IPS-NIHi7 (cell line): ENCODE measurements around the gene LYAR.
A peak's percentile ranks its signal among the peaks of the same experiment; 100 is the strongest.

Experiments
- DNase-seq: peaks from one replicate; pipeline ENCODE4 v3.0.0; 2012; ENCODE audit warnings: mixed read lengths; ENCODE audit errors: extremely low spot score

The LYAR gene, protein sequence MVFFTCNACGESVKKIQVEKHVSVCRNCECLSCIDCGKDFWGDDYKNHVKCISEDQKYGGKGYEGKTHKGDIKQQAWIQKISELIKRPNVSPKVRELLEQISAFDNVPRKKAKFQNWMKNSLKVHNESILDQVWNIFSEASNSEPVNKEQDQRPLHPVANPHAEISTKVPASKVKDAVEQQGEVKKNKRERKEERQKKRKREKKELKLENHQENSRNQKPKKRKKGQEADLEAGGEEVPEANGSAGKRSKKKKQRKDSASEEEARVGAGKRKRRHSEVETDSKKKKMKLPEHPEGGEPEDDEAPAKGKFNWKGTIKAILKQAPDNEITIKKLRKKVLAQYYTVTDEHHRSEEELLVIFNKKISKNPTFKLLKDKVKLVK

DNA sequence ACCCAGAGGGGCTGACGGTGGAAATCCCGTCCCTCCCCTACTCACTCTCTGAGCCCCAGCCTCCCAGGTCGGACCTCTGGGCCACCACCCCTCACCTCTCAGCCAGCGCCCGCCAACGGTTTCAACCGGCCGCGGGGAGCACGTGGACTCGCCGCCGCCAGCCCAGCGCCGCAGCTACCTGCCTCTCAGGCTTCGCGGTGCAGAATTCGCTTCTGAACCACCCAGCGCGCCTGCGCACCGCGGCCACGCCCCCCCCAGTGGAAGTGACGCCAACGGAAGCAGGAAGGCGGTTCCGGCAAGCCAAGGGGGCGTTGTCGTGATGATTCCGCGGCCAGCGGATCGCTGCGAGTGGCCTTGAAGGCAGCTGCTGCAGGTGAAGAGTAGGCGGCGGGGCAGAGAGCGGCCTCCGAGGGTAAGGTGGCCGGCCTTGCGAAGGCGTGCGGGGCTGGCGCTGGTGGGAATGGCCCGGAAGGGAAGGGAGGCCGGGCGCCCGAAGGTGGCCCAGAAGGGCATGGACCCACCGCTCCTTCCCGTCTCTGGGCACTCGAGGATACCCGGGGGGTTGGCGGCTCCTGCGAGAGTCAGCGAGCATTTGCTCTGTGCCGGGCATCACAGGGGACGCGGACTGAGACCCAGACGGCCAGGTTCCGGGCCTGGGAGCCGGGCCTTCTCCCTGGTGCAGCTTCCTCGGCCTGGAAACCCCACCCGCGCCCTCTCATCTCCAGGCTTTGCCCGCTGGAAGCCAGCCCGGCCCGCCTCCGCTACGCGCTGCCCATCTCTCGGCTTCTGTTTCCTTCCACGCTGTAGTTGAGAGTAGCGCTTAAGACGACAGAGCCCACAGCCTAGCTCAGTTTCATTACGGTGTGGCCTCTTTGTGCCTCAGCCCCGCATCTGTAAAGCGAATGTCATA is at the start of gene LYAR, which contains the start of gene ZBTB49:
Gene LYAR, minus strand, starts transcription at position 214 of the 910 bp plus-strand sequence. CDS start 6,412 bp downstream, outside the sequence.
Gene ZBTB49, plus strand, starts transcription at position 311 of the 910 bp plus-strand sequence. CDS start 9,695 bp downstream, outside the sequence.
- DNase-seq = peak; percentile 99

DNA sequence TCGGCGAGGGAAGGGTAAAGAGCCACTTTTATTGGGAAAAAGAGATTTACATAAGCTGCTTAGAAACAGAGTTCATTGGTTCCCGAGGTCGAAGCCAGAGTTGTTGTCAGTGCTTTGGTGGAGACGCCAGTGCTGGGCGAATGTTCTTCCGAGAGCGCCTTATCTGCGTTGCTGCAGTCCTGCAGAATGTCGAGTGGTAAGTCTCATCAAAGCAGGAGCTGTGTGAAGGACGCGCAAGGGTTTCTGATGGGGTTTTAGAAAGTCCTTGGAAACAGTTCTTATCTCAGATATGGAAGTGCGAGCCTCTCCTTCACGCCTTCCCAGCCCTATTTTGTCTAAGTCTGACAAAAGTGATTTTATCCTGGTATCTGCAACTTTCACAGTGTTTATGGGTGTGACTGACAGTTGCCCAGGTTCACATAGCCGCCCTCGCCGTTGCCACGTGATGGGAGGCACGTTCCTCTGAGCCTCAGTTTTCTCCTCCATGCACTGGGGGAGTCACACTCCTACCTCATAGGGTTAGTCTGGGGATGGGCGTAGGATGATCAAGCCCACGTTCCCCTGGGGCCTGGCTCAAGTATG is 49.6 kb upstream of the LYAR start:
- DNase-seq = no peak

DNA sequence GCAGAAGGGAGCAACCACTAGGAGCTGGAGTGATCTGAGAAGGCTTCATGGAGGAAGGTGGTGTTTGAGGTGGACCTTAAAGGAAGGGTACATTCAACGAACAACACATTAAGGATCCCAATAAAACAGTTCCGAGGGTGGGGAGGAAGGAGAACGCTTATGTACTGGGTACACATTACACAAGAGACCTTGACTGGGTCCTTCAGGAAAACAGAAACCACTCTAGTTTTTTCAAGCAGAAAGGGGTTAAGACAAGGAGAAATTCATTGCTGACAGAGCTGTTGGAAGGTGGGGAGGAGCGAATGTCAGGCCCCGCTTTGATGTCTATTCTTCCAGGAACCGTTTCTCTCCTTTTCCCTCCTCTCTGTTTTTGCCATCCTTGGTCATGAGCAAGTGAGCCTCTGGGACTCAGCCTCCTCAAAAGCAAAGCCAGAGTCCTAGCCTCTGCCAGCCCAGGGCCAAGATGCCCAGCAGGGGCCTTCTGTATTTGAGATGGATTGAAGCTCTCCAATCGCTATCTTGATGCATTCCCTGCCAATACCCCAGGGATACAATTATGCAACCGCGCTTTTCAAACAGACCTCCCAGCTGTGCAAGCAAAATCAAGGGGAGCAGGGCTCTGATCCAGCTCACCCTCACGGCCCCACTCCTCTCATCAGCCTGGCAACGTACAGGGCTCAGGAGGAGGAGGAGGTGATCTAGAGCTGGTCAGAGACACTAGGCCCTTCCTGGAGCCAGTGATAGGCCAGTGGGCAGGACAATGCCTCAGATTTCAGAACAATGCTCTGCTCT is 48.5 kb upstream of the LYAR start:
- no peak for DNase-seq

DNA sequence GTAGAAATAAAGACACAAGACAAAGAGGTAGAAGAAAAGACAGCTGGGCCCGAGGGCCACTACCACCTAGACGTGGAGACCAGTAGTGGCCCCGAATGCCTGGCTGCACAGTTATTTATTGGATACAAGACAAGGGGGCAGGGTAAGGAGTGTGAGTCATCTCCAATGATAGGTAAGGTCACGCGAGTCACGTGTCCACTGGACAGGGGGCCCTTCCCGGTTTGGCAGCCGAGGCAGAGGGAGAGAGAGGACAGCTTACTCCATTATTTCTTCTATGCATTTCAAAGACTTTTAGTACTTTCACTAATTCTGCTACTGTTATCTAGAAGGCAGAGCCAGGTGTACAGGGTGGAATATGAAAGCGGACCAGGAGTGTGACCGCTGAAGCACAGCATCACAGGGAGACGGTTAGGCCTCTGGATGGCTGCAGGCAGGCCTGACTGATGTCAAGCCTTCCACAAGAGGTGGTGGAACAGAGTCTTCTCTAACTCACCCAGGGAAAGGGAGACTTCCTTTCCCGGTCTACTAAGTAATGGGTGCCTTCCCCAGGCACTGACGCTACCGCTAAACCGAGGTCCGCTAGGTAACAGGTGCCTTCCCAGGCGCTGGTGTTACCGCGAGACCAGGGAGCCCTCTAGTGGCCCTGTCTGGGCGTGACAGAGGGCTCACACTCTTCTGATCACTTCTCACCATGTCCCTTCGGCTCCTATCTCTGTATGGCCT is 45.0 kb upstream of the LYAR start:
- peak; percentile 57 for DNase-seq

DNA sequence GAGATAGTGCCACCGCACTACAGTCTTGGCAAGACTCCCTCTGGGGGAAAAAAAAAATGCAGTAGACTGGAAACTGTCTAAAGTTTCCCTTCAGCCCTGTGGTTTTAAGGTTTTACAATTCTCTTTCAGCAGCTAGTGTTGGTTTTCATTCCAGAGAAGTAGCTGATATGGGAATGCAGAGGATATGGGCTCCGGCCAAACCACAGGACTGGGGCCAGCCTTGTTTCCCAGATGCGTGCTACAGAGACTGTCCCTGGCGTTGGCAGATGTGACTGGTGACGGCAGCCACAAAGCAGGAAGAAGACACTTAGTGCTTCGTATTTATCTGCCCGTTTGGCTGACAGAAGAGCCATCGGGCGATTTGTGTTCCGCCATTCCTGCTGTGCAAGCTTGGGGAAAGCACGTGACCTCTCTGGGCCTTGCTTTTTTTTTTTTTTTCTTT is 43.3 kb upstream of the LYAR start:
- no peak for DNase-seq

DNA sequence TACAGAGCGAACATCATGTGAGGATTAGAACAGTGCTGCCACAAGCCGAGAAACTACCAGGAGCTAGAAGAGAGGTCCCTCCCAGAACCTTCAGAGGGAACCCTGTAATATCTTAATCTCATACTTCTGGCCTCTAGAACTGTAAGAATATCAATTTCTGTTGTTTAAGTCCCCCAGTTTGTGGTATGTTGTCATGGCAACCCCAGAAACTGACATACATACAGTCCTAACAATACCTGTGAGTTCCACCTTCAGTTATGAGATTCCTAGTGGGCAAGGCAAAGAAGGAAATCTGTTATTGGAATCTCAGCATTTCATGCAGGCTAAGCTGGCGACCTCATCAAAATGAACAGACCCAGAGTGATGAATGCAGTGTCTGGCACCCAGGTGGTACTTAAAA is 42.6 kb upstream of the LYAR start:
- DNase-seq = no peak

DNA sequence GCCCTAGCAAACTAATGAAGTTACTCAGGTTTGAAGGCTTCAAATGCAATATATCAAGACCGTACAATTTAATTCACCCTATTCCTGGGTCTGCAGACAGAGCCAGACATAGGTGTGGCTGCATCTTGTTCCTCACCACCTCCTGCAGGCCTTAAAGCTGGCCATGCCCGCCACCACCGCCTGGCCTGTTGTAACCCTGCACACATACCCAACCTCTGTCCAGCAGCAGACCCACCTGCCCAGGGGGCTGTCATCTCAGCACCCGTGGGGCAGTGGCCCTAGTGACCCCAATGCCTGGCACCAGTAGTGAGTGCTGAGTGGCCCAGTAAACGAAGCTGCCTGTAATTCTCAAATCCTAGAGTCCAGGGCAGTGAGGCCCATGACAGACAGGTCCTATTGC is 40.8 kb upstream of the LYAR start:
- no peak for DNase-seq

DNA sequence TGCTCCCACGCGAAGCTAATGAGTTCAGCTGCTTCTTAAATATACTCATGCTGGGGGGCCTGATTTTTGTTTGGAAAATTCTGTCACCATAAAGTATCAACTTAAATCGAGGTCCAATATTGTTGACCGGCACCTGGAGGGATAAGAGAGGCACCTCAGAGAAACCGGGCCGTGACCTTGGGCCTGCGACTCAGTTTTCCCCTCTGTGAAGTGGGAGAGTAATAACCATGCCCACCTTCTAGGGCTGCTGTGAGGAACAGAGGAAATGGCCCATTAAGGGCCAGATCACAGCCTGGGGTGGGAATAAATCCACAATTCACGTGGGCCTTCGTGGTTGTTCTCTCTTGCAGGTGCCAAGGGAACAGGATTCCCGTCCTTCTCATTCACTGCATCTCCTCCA is 39.5 kb upstream of the LYAR start:
- no peak for DNase-seq

DNA sequence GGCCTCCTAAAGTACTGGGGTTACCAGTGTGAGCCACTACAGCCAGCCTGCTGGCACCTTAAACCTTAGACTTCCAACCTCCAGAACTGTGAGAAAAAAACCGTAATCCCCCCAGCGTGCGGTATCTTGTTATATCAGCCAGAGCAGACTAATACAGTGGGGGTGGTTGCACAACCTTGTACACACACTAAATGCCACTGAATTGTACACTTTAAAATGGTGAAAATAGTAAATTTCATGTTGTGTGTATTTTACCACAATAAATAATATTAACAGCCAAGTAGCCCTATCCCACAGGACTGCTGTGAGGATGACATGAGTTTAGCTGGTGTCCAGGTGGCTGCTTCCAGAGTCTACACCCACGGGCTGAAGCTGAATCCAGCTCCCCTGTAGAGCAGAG is 38.9 kb upstream of the LYAR start:
- DNase-seq = no peak

DNA sequence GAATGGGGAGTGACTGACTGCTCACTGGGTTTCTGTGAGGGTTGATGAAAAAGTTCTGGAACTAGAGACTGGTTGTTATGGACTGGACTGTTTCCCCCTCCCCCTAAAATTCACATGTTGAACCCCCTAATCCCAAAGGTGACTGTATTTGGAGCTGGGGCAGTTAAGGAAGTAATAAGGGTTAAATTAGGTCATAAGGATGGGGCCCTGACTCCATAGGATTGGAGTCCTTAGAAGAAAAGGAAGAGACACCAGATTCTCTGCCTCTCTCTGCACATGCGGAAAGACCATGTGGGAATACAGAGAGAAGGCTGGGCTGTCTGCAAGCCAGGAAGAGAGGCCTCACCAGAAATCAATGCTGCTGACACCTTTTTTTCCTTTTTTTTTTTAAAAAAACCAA is 38.3 kb upstream of the LYAR start:
- no peak for DNase-seq

DNA sequence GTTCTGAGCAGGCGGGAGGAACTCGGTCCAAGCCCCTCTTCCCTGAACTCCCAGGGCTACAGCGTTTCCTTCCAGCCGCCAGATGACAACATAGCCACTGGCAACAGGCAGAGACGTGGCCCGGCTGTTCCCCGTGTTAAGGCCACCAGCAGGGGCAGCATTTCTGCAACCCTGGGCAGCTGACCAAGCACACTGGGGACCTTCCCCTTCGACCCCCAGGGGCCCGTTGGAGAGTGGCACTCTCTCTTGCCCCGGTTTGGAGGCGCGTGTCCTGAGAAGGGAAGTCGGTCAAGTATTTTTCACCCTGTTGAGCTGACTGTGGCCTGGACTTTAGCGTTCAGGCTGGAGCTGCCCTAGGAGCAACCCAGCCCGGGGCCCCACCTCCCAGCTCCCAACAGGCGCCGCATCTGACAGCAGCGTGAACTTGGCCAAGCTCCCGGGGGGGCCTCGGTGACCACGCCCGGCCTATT is 37.7 kb upstream of the LYAR start:
- DNase-seq = peak; percentile 92

DNA sequence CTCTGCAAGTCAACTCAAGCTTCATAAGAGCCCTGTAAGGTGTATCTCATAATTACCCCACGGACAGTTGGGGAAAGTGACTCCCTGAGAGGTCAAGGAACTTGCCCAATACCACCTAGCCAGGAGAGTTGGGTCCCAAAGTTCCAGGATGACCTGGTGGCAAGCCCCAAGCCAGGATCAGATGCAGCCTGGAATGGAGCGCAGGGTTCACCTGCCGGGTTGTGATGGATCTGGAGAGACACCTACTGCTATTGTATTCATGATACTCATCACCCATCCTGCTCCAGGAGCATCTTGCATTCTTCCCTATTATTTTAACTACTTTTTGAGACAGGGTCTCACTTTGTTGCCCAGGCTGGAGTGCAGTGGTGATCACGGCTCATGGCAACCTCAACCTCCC is 36.2 kb upstream of the LYAR start:
- no peak for DNase-seq

DNA sequence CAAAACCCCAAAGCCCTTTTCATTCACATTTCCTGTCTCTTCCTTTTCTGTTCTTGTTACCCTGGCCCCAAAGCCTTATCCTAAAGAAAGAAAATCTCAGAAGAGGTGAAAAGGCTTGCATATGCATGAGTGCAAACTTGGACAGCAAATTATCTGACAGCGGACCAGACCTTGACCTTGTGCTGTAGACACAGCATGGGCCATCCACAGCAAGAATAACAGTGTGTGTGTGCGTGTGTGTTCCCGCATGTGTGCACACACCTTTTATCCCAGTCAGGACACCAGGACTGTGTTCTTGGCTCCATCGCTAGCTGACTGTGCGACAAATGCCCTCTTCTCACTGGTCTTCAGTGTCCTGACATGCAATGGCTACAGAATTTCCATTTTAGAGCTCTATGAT is 35.4 kb upstream of the LYAR start:
- no peak for DNase-seq

DNA sequence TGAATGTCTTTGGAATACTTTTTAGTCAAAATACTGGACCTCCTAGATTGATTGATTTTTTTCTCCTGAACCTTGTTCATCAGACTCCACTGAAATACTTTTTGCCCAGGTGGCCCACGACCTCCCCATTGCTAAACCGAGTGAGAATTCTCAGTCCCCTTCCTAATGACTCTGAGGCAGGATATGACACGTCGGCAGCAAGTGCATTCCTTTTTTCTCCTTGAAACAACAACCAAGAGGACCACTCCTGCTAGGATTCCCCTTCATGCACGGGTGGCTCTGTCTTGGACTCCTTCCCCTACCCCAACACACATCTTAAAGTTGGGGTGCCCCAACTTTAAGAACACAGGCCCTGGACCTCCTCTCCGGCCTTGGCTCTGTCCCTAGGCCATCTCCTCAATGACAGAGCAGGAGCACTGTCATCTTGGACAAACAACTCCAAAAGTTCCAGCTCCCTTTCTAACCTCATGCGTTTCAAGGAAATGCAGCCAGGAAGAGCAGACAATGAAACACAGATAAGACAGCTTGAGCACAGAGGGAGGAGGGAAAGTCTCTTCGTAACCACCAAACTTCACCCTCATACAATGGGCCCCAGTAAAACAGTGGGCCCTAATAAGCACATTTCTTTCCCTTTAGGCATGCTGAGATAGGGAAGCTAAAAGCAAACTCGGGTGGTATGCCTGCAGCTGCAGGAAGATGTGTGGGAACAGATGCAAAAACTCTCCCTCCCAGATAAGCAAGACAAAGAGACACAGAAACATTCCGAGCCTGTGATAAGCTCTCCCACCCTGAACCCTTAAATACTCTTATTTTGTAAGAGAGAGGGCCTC is 34.0 kb upstream of the LYAR start:
- no peak for DNase-seq

DNA sequence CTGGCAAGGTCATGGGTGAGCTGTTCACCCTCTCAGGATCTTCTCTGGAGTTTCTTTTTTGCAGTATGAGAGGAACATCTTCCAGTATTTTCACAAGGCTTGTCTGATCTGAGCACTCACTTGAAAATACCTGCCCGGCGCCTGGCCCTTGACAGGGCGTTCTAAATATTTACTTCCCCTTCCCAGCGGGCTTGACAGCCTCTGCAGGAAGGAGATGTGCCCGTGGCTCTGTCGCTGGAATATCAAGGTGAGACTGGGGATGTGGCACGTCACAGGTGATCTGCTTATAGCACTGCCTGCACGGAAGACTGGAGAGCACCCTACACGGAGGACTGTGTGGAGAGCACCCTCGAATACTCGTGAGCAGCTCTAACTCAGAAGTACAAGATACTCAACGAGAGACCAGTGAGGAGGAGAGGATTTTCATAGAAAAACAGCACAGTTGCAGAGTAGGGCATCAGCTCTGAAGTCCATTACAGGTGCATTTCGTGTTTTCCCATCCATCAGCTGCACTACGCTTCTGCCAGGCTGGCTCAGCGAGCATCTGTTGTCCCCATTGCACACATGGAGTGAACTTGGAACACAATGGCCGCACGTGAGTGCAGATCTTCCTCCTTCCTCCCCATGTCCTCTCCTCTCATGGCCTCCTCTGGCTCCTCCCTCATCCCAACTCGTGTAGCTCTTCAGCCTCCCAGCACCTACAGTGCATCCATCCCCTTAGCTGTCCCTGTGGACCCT is 32.2 kb upstream of the LYAR start:
- no peak for DNase-seq

DNA sequence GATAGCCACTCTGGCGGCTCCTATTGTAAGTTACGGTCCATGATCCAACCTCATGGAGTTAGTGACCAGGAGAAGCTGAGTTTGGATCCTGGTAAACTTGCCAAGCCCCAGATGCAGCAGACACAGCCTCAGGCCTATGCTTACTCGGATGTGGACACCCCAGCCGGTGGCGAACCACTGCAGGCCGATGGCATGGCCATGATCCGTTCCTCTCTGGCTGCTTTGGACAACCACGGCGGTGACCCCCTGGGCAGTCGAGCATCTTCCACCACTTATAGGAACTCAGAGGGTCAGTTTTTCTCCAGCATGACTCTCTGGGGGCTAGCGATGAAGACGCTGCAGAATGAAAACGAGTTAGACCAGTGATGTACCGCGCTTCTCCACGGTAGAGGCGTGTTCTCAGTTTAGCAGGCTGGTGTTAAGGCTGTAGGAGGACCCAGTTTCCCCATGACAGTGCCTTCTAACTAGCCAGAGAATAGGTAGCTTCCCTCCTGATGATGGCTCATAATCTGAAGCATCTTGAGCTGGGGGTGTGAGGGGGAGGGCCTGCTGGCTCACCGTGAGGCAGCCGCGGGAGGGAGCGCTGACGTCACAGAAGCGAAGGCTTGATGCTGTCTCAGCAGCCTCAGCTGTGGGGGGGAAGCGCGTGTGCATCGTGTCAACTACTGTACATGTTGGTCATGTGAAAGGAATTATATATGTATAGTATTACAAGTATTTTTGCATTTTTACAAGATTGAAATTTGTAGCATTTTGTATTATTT is 31.2 kb upstream of the LYAR start:
- no peak for DNase-seq

DNA sequence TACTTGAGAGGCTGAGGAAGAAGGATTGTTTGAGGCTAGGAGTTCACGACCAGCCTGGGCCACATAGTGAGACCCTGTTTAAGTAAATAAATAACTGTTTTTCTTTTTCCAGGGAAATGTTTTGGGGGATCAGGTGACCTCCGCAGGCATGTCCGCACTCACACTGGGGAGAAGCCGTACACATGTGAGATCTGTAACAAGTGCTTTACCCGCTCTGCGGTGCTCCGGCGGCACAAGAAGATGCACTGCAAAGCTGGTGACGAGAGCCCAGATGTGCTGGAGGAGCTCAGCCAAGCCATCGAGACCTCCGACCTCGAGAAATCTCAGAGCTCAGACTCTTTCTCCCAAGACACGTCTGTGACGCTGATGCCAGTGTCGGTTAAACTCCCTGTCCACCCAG is 30.6 kb upstream of the LYAR start:
- no peak for DNase-seq

DNA sequence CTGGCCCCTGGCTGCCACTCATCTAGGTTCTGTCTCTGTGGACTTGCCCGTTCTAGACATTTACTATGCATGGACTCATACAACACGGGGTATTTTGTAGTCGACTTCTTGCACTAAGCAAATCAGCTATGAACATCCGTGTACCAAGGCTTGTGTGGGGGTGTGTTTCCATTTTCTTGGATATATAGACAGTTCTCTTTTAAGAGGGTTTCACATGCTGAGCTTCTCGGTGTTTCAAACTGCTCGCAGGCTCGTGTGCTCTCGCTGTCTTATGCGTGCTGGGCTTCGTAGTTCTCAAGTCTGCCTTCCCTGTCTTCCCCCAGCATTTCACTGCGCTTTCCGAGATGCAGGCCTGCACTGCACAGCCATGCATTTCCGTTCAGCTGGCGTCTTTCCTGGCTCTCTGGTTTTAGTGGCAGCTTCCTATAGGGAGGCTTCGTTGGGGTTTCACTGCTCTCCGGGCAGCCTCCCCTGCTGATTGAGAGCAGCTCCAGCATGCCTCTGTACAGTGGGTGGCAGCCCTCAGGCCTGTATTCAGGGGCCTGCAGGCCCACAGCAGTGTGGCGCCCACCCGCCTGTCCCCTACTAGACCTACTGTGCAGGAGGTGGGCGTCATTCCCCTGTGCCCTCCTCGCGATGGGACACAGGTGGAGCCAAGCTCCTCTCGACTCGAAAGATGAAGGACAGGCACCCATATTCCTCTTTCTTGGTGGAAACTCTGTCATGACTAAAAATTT is 27.7 kb upstream of the LYAR start:
- DNase-seq = no peak
